Vagina (tissue), 2 donors: ENCODE results near the gene TANGO2. TPM values are rescaled to one million over a fixed set of nuclear protein-coding genes. Genes with fewer than 3 reads are reported as not detected.
A peak's percentile ranks its signal among the peaks of the same experiment; 100 is the strongest.

Source experiments
- DNase-seq, 2 donors: peaks; one replicate each; pipeline ENCODE4 v3.0.0-alpha.2; 2017; ENCODE audit errors: extremely low spot score in 2 of 2
- H3K27ac ChIP-seq: fragments of 200-600 bp; sonication (generic); one replicate; pipeline ENCODE4 v1.5.1; 2019
- H3K27me3 ChIP-seq: fragments of 200-600 bp; sonication (generic); one replicate; pipeline ENCODE4 v1.5.1; 2019
- H3K36me3 ChIP-seq, 2 donors: fragments of 200-600 bp; sonication (generic); one replicate each; pipeline ENCODE4 v1.5.1; 2017 to 2019
- H3K4me1 ChIP-seq: fragments of 200-600 bp; sonication (generic); one replicate; pipeline ENCODE4 v1.5.1; 2019
- H3K4me3 ChIP-seq, 2 donors: fragments of 200-600 bp; sonication (generic); 1 replicate in 1 of 2; 2 replicates in 1 of 2; pipeline ENCODE4 v1.5.1; 2016 to 2019
- H3K9me3 ChIP-seq: fragments of 200-600 bp; sonication (generic); one replicate; pipeline ENCODE4 v1.5.1; 2019
- CTCF ChIP-seq, 3 experiments: fragments of 450-650 bp in 2 of 3; fragments of 200-600 bp in 1 of 3; sonication (generic) in 1 of 3; IDR thresholded peaks; one replicate each; pipeline ENCODE4 v1.5.1; 2017 to 2019; ENCODE audit warnings: antibody characterized with exemption in 3 of 3, mild to moderate bottlenecking in 2 of 3, moderate library complexity in 2 of 3
- POLR2A ChIP-seq, 2 donors: fragments of 450-650 bp; IDR thresholded peaks; one replicate each; pipeline ENCODE4 v1.6.1; 2017; ENCODE audit warnings: antibody characterized with exemption in 2 of 2, mild to moderate bottlenecking in 2 of 2, moderate library complexity in 2 of 2
- POLR2AphosphoS5 ChIP-seq, 2 donors: sonication (generic); formaldehyde crosslinking; IDR thresholded peaks; one replicate each; pipeline ENCODE4 v1.9.0; 2017; ENCODE audit warnings: antibody characterized with exemption in 2 of 2, mild to moderate bottlenecking in 2 of 2, low read depth in 1 of 2; ENCODE audit not compliant: insufficient read depth in 1 of 2
- intact Hi-C: fragments of 100-400 bp; cut with DNase I; formaldehyde crosslinking; loops from one replicate; pipeline ENCODE4 v1.15.1; 2023
- total RNA-seq: library from RNA; depleted of rRNA; stranded (reverse); fragments of >200 nt; gene quantifications from one replicate; pipeline ENCODE4 v1.2.3, GENCODE V29; 2016

The TANGO2 gene
- total RNA-seq, 1 donor from 2014 or later: 21.4 TPM

GRCh38 chr22:20062766-20063083, 41.8 kb downstream of the TANGO2 start:
- Histone ChIP-seq H3K27me3 (no peaks in the 10 kb centered on the region), H3K36me3 (peaks cover 0 to 7% of the 10 kb centered on the region in 2 donors), H3K4me3 (no peak overlapping the region), H3K9me3 (no peaks in the 10 kb centered on the region), H3K27ac (no peak overlapping the region), H3K4me1 (peaks cover 16% of the 10 kb centered on the region)
- intact Hi-C loops: no loop called here
- DNase-seq: no peak
- TF ChIP-seq POLR2AphosphoS5 (IDR thresholded peaks at IDR 0.05; ENCODE audit: insufficient read depth in 1 of 2, low read depth in 1 of 2) (peak in 1 of 2 donors; percentile 10), CTCF (IDR thresholded peaks at IDR 0.05) (no peak), POLR2A (IDR thresholded peaks at IDR 0.05) (no peak)

- Histone ChIP-seq H3K4me1 (peaks cover 16% of the 10 kb centered on the region), H3K27me3 (no peaks in the 10 kb centered on the region), H3K36me3 (peaks cover 0 to 7% of the 10 kb centered on the region in 2 donors), H3K27ac (no peak overlapping the region), H3K9me3 (no peaks in the 10 kb centered on the region), H3K4me3 (no peak overlapping the region)
- intact Hi-C loops: no loop called here
- TF ChIP-seq POLR2A (IDR thresholded peaks at IDR 0.05): no peak
- no peak for TF ChIP-seq CTCF (IDR thresholded peaks at IDR 0.05)
- no peak for TF ChIP-seq POLR2AphosphoS5 (IDR thresholded peaks at IDR 0.05; ENCODE audit: insufficient read depth in 1 of 2, low read depth in 1 of 2)
- no peak for DNase-seq
These were observed 42.6 kb downstream of the TANGO2 start for GRCh38 chr22:20063271-20064139.

GRCh38 chr22:20064140-20064480, 43.2 kb downstream of the TANGO2 start:
- Histone ChIP-seq H3K27ac (no peak overlapping the region), H3K27me3 (no peaks in the 10 kb centered on the region), H3K36me3 (peaks cover 0 to 7% of the 10 kb centered on the region in 2 donors), H3K4me3 (no peak overlapping the region), H3K4me1 (peaks cover 16% of the 10 kb centered on the region), H3K9me3 (no peaks in the 10 kb centered on the region)
- no peak for DNase-seq
- TF ChIP-seq POLR2AphosphoS5 (IDR thresholded peaks at IDR 0.05; ENCODE audit: insufficient read depth in 1 of 2, low read depth in 1 of 2) (no peak), POLR2A (IDR thresholded peaks at IDR 0.05) (no peak), CTCF (IDR thresholded peaks at IDR 0.05) (no peak)
- intact Hi-C loops: no loop called here

GRCh38 chr22:20064545-20065262, 43.8 kb downstream of the TANGO2 start:
- no peak for DNase-seq
- Histone ChIP-seq H3K4me1 (peaks cover 16% of the 10 kb centered on the region), H3K4me3 (no peak overlapping the region), H3K36me3 (peaks cover 0 to 7% of the 10 kb centered on the region in 2 donors), H3K27ac (no peak overlapping the region), H3K9me3 (no peaks in the 10 kb centered on the region), H3K27me3 (no peaks in the 10 kb centered on the region)
- no peak for TF ChIP-seq POLR2A (IDR thresholded peaks at IDR 0.05)
- no peak for TF ChIP-seq POLR2AphosphoS5 (IDR thresholded peaks at IDR 0.05; ENCODE audit: insufficient read depth in 1 of 2, low read depth in 1 of 2)
- TF ChIP-seq CTCF (IDR thresholded peaks at IDR 0.05): no peak
- intact Hi-C loops: no loop called here
